IMR-90 (cell line): ENCODE data around the gene BAIAP2. TPM values are rescaled to one million over a fixed set of nuclear protein-coding genes. Genes with fewer than 3 reads are reported as not detected.

Source experiments
- ATAC-seq: fragments of 200-7000 bp; cut with Tn5 transposase; 2 replicates; pipeline ENCODE4 v1.9.1; 2020; ENCODE audit warnings: low read depth, mild to moderate bottlenecking, moderate library complexity
- BruUV-seq: library from RNA; stranded (reverse); fragments of 400-500 nt; replicated peaks from 2 replicates; lab custom pipeline; 2021; lab: Mats Ljungman, UMichigan
- CTCF ChIA-PET: fragments of 300-600 bp; formaldehyde crosslinking; extraction: SDS; loops from one replicate; lab custom pipeline; 2021; ENCODE audit warnings: antibody characterized with exemption; lab: Yijun Ruan, JAX
- POLR2A ChIA-PET: fragments of 300-600 bp; sonication (Branson Sonifier 250); formaldehyde crosslinking; loops from one replicate; lab custom pipeline; 2022; ENCODE audit warnings: antibody characterized with exemption; ENCODE audit not compliant: unreplicated experiment; lab: Charles Lee
- DNase-seq: peaks from one replicate; pipeline ENCODE4 v3.0.0; 2013
- H2AFZ ChIP-seq: replicated peaks from 2 replicates; pipeline ENCODE3; 2013; ENCODE audit warnings: low read length, mild to moderate bottlenecking; ENCODE audit not compliant: poor library complexity
- H2AK5ac ChIP-seq: 2 replicates; pipeline ENCODE4 v1.6.1; 2013; ENCODE audit warnings: low read depth, low read length, inconsistent platforms
- H2AK9ac ChIP-seq: replicated peaks from 2 replicates; pipeline ENCODE3; 2013; ENCODE audit warnings: mild to moderate bottlenecking, low read depth, low read length, moderate library complexity; ENCODE audit not compliant: poor library complexity
- H2BK120ac ChIP-seq: 2 replicates; pipeline ENCODE4 v1.6.1; 2013; ENCODE audit warnings: low read depth, low read length, inconsistent platforms
- H2BK15ac ChIP-seq: 3 replicates; pipeline ENCODE4 v1.6.1; 2013; ENCODE audit warnings: low read depth, low read length, inconsistent platforms
- H2BK20ac ChIP-seq: 2 replicates; pipeline ENCODE4 v1.6.1; 2013; ENCODE audit warnings: low read depth, mild to moderate bottlenecking, inconsistent platforms, low read length, moderate library complexity
- H2BK5ac ChIP-seq: 2 replicates; pipeline ENCODE4 v1.6.1; 2013; ENCODE audit warnings: mild to moderate bottlenecking, low read depth, low read length, inconsistent platforms; ENCODE audit not compliant: poor library complexity, severe bottlenecking
- H3K14ac ChIP-seq: replicated peaks from 2 replicates; pipeline ENCODE4 v1.6.1; 2013; ENCODE audit warnings: low read depth, low read length, inconsistent platforms
- H3K18ac ChIP-seq: 2 replicates; pipeline ENCODE4 v1.6.1; 2013; ENCODE audit warnings: low read depth, low read length, control low read depth
- H3K23ac ChIP-seq: 2 replicates; pipeline ENCODE4 v1.6.1; 2013; ENCODE audit warnings: low read depth, low read length, inconsistent platforms
- H3K27ac ChIP-seq: 2 replicates; pipeline ENCODE4 v1.5.1; 2013; ENCODE audit warnings: mild to moderate bottlenecking, control low read depth, low read length; ENCODE audit not compliant: insufficient read depth
- H3K27me3 ChIP-seq: 2 replicates; pipeline ENCODE4 v1.6.1; 2013; ENCODE audit warnings: low read length; ENCODE audit not compliant: control insufficient read depth, insufficient read depth
- H3K36me3 ChIP-seq: 2 replicates; pipeline ENCODE4 v1.6.1; 2013; ENCODE audit warnings: low read length, mixed read lengths; ENCODE audit not compliant: control insufficient read depth, insufficient read depth
- H3K4ac ChIP-seq: 2 replicates; pipeline ENCODE4 v1.6.1; 2013; ENCODE audit warnings: low read depth, low read length, inconsistent platforms
- H3K4me1 ChIP-seq: 2 replicates; pipeline ENCODE4 v1.6.1; 2013; ENCODE audit warnings: low read length, mixed read lengths; ENCODE audit not compliant: control insufficient read depth, insufficient read depth
- H3K4me2 ChIP-seq: 2 replicates; pipeline ENCODE4 v1.6.1; 2013; ENCODE audit warnings: low read depth, mild to moderate bottlenecking, control low read depth, low read length, moderate library complexity
- H3K4me3 ChIP-seq: 2 replicates; pipeline ENCODE4 v1.5.1; 2013; ENCODE audit warnings: low read depth, mild to moderate bottlenecking, control low read depth, low read length, moderate library complexity; ENCODE audit not compliant: insufficient read depth
- H3K56ac ChIP-seq: 2 replicates; pipeline ENCODE4 v1.6.1; 2013; ENCODE audit warnings: low read length, inconsistent platforms; ENCODE audit not compliant: insufficient read depth; ENCODE audit errors: extremely low read depth
- H3K79me1 ChIP-seq, 2 experiments: 2 replicates each; pipeline ENCODE4 v1.6.1; 2013; ENCODE audit warnings: low read length in 2 of 2, inconsistent platforms in 1 of 2, low read depth in 1 of 2
- H3K9ac ChIP-seq: 2 replicates; pipeline ENCODE4 v1.6.1; 2013; ENCODE audit warnings: low read depth, low read length, control low read depth
- H3K9me1 ChIP-seq: 2 replicates; pipeline ENCODE4 v1.6.1; 2013; ENCODE audit warnings: low read length, inconsistent platforms; ENCODE audit not compliant: insufficient read depth
- H3K9me3 ChIP-seq: 2 replicates; pipeline ENCODE4 v1.6.1; 2013; ENCODE audit warnings: low read length; ENCODE audit not compliant: control insufficient read depth, insufficient read depth
- H4K20me1 ChIP-seq: 2 replicates; pipeline ENCODE4 v1.6.1; 2013; ENCODE audit warnings: low read length, inconsistent platforms; ENCODE audit not compliant: insufficient read depth
- H4K5ac ChIP-seq: 2 replicates; pipeline ENCODE4 v1.6.1; 2013; ENCODE audit warnings: mild to moderate bottlenecking, low read depth, low read length, control low read depth
- H4K8ac ChIP-seq, 2 experiments: 2 replicates each; pipeline ENCODE4 v1.6.1; 2013; ENCODE audit warnings: low read depth in 2 of 2, low read length in 2 of 2, control low read depth in 1 of 2, inconsistent platforms in 1 of 2
- H4K91ac ChIP-seq: 2 replicates; pipeline ENCODE4 v1.6.1; 2013; ENCODE audit warnings: low read depth, low read length, inconsistent platforms; ENCODE audit not compliant: insufficient read depth
- MXI1 ChIP-seq: IDR thresholded peaks from 2 replicates; pipeline ENCODE4 v1.6.1; 2012; ENCODE audit warnings: low read depth, mild to moderate bottlenecking, low read length, moderate library complexity, borderline replicate concordance
- NFE2L2 ChIP-seq: fragments of 150-350 bp; IDR thresholded peaks from 2 replicates; pipeline ENCODE4 v1.6.1; 2016; ENCODE audit warnings: low read depth, mild to moderate bottlenecking, low read length
- WGBS, 2 experiments: methylation state at CpG; one replicate each; pipeline versions ENCODE4 v1.1.5 to v1.1.7; 2013; ENCODE audit warnings: missing lambda C conversion rate in 2 of 2; ENCODE audit not compliant: insufficient read length in 1 of 2; ENCODE audit errors: extremely low coverage in 2 of 2; 5-methylcytosine and 5-hydroxymethylcytosine counted together
- dilution Hi-C: fragments of 300-500 bp; cut with HindIII; formaldehyde crosslinking; loops from one replicate; pipeline ENCODE4 v1.14.3; 2018; ENCODE audit warnings: low sequenced_read_pairs; ENCODE audit not compliant: unreplicated experiment
- in situ Hi-C: fragments of 300-500 bp; cut with MboI; formaldehyde crosslinking; loops from 3 replicates; pipeline ENCODE4 v1.14.3; 2019; ENCODE audit warnings: low sequenced_read_pairs, inconsistent platforms, mixed read lengths
- intact Hi-C: fragments of 100-400 bp; cut with micrococcal nuclease; formaldehyde crosslinking; loops from 2 replicates; pipeline ENCODE4 v1.10.0; 2022
- polyA plus RNA-seq, 3 experiments: library from polyadenylated mRNA; depleted of rRNA; stranded (reverse); fragments of >200 nt; gene quantifications; 2 replicates each; pipeline ENCODE4 v1.2.3, GENCODE V29; 2012; ENCODE audit warnings: low replicate concordance in 1 of 3
- total RNA-seq: library from RNA; depleted of rRNA; stranded (reverse); fragments of >200 nt; gene quantifications from 2 replicates; pipeline ENCODE4 v1.2.3, GENCODE V29; 2012
- TF ChIP-seq, protein P1 (sequence below): fragments of 150-350 bp; IDR thresholded peaks from 2 replicates; pipeline ENCODE4 v1.6.1; 2016; ENCODE audit warnings: low read depth, mild to moderate bottlenecking, low read length, moderate library complexity, borderline replicate concordance

The BAIAP2 gene
- total and polyA plus RNA-seq, 2 of the 4 experiments (the other 2 are of a cell fraction): 18.3 to 32.6 TPM

DNA sequence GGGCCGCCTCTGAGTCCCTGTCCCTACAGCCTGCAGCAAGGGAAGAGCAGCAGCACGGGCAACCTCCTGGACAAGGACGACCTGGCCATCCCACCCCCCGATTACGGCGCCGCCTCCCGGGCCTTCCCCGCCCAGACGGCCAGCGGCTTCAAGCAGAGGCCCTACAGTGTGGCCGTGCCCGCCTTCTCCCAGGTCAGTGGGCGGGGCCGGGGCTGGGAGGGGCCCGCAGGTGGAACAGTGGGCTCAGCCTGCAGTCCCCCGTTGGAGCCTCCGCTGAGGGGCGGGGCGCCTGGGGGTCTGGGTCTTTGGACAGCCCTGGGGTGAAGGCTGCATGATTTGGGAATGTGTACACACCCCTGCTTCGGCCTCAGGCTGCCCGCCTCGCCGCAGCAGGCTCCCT is 71.8 kb downstream of the BAIAP2 start:
- H3K27me3 ChIP-seq: no peaks in the 10 kb centered on the region
- CTCF ChIA-PET: no interaction called here
- intact Hi-C loops: no loop called here
- peaks cover 5% of the 10 kb centered on the region; the same call in 1 of the 2 replicates for H3K36me3 ChIP-seq
- H2BK5ac ChIP-seq: no peak overlapping the region
- no peak overlapping the region for H3K23ac ChIP-seq
- H3K56ac ChIP-seq: no peak overlapping the region
- H3K79me1 ChIP-seq: no peaks in the 10 kb centered on the region; a peak in 1 of 4 replicates
- no peaks in the 10 kb centered on the region for H3K9me3 ChIP-seq
- no peak overlapping the region for H3K18ac ChIP-seq
- H2AK9ac ChIP-seq: no peak overlapping the region
- 80% methylated on average over 2 of the region's 24 CpGs; no CpG with 5 or more reads in 1 of the 2 experiments for WGBS, 2 experiments
- no peak overlapping the region for H3K9ac ChIP-seq
- H3K4me1 ChIP-seq: no peaks in the 10 kb centered on the region
- no peak overlapping the region for H3K4me2 ChIP-seq
- no TSS peak for BruUV-seq
- TF ChIP-seq, protein P1, sequence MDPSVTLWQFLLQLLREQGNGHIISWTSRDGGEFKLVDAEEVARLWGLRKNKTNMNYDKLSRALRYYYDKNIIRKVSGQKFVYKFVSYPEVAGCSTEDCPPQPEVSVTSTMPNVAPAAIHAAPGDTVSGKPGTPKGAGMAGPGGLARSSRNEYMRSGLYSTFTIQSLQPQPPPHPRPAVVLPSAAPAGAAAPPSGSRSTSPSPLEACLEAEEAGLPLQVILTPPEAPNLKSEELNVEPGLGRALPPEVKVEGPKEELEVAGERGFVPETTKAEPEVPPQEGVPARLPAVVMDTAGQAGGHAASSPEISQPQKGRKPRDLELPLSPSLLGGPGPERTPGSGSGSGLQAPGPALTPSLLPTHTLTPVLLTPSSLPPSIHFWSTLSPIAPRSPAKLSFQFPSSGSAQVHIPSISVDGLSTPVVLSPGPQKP: no peak
- TF ChIP-seq MXI1 (no peak), NFE2L2 (no peak)
- H2BK20ac ChIP-seq: no peak overlapping the region
- H3K4ac ChIP-seq: no peak overlapping the region
- H3K14ac ChIP-seq: no peak overlapping the region
- POLR2A ChIA-PET: no interaction called here
- no peak for ATAC-seq
- no peak for DNase-seq
- no peaks in the 10 kb centered on the region for H4K20me1 ChIP-seq
- H2AFZ ChIP-seq: no peak overlapping the region
- H3K27ac ChIP-seq: no peak overlapping the region
- no peak overlapping the region for H2AK5ac ChIP-seq
- dilution Hi-C loops: no loop called here
- H4K8ac ChIP-seq: no peak overlapping the region
- H2BK15ac ChIP-seq: no peak overlapping the region
- H2BK120ac ChIP-seq: no peak overlapping the region
- no peak overlapping the region for H4K91ac ChIP-seq
- H3K9me1 ChIP-seq: no peaks in the 10 kb centered on the region
- no peak overlapping the region for H3K4me3 ChIP-seq
- no peak overlapping the region for H4K5ac ChIP-seq
- in situ Hi-C loops: no loop called here
